Lower leg skin (tissue), 4 donors: Measurements from ENCODE around the gene FIGN. TPM values are rescaled to one million over a fixed set of nuclear protein-coding genes. Genes with fewer than 3 reads are reported as not detected.

Source experiments
- DNase-seq, 2 donors: peaks; one replicate each; pipeline ENCODE4 v3.0.0-alpha.2; 2019; ENCODE audit warnings: low spot score in 2 of 2
- H3K4me3 ChIP-seq: fragments of 200-600 bp; sonication (generic); 2 replicates; pipeline ENCODE4 v1.5.1; 2017; ENCODE audit warnings: mild to moderate bottlenecking, low read depth; ENCODE audit not compliant: poor library complexity, severe bottlenecking
- POLR2A ChIP-seq, 2 donors: fragments of 450-650 bp; IDR thresholded peaks; one replicate each; pipeline ENCODE4 v1.6.1; 2016 to 2017; ENCODE audit warnings: antibody characterized with exemption in 2 of 2, mild to moderate bottlenecking in 1 of 2, moderate library complexity in 1 of 2
- WGBS, 2 donors: methylation state at CpG; one replicate each; pipeline ENCODE4 v1.1.5; 2018; 5-methylcytosine and 5-hydroxymethylcytosine counted together
- intact Hi-C: fragments of 100-400 bp; cut with DNase I; formaldehyde crosslinking; loops from one replicate; pipeline ENCODE4 v1.15.0; 2023; ENCODE audit warnings: low total_unique reads
- total RNA-seq, 4 donors: library from RNA; depleted of rRNA; stranded (reverse); fragments of >200 nt; gene quantifications; one replicate each; pipeline ENCODE4 v1.1.0, GENCODE V29; 2016
- TF ChIP-seq, protein P1 (sequence below), 3 donors: fragments of 450-650 bp; IDR thresholded peaks; one replicate each; pipeline ENCODE4 v1.5.1; 2016; ENCODE audit warnings: antibody characterized with exemption in 3 of 3, mild to moderate bottlenecking in 3 of 3, moderate library complexity in 2 of 3

The FIGN gene
- total RNA-seq, 4 donors from 2014 or later, result 0.88 to 1.8 (median 1.1) TPM

DNA sequence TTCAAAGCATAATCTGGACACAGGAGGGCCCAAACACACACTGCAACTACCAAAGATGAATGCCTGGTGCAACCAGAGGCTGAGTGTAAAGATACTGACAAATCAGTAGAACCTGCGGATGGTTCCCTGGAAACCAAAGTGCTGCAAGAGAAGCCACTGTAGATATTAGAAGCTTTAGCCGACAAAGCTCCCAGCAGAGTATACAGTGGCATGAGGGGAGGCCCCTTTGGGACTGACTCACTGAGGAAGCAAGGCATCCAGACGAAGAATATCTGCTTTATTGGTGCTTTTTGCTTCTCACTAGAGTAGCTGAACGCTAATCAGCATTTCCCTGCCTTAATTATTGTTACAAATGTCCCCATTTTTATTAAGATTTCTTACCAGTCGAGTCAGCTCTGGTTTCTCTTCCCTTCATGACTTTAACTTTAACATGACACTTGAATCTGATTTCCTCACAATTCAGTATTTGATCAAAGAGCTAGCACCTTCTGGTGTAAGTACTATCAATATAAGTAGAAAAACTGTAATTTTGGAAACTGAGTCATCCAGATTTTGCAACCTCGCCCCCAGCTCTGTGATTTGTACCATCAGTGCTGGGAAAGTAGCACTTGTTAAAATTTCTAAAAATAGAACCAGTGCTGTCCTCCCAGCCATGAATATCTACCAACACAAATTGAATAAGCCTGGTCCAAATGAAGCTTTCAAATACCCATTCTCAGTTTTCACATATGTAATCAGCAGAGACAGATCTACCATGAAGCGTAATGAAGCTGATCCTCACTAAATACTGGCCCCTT is 34.2 kb downstream of the FIGN start:
- 65 to 86% methylated on average over 7 of the region's 7 CpGs for WGBS, 2 donors
- no peak overlapping the region for H3K4me3 ChIP-seq
- intact Hi-C loops, result no loop called here
- no peak for DNase-seq
- TF ChIP-seq, protein P1, sequence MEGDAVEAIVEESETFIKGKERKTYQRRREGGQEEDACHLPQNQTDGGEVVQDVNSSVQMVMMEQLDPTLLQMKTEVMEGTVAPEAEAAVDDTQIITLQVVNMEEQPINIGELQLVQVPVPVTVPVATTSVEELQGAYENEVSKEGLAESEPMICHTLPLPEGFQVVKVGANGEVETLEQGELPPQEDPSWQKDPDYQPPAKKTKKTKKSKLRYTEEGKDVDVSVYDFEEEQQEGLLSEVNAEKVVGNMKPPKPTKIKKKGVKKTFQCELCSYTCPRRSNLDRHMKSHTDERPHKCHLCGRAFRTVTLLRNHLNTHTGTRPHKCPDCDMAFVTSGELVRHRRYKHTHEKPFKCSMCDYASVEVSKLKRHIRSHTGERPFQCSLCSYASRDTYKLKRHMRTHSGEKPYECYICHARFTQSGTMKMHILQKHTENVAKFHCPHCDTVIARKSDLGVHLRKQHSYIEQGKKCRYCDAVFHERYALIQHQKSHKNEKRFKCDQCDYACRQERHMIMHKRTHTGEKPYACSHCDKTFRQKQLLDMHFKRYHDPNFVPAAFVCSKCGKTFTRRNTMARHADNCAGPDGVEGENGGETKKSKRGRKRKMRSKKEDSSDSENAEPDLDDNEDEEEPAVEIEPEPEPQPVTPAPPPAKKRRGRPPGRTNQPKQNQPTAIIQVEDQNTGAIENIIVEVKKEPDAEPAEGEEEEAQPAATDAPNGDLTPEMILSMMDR (IDR thresholded peaks at IDR 0.05), result no peak
- no peak for TF ChIP-seq POLR2A (IDR thresholded peaks at IDR 0.05)

DNA sequence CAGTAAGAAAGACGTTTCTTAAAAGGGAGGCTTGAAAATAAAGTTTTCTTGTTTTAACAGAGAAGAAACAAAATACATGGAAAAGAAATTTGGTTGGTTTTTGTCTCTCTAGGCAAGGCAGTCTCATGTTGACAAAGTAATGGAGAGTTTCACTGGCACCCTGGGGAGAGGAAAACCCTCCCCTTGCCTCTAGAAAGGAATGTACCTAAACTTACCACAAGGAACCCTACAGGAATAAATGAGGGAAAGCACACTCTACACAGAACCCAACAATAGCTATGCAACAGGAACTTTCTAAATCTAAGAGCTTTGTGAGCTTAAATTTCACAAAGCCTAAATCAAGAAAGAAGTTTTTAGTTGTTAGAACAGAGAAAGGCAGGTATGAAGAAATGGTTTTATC is 37.0 kb downstream of the FIGN start:
- WGBS, 2 donors, result 25 to 34% methylated on average over 1 of the region's 1 CpG
- no peak overlapping the region for H3K4me3 ChIP-seq
- no peak for DNase-seq
- TF ChIP-seq, protein P1 (IDR thresholded peaks at IDR 0.05), result no peak
- no peak for TF ChIP-seq POLR2A (IDR thresholded peaks at IDR 0.05)
- intact Hi-C loops, result no loop called here

DNA sequence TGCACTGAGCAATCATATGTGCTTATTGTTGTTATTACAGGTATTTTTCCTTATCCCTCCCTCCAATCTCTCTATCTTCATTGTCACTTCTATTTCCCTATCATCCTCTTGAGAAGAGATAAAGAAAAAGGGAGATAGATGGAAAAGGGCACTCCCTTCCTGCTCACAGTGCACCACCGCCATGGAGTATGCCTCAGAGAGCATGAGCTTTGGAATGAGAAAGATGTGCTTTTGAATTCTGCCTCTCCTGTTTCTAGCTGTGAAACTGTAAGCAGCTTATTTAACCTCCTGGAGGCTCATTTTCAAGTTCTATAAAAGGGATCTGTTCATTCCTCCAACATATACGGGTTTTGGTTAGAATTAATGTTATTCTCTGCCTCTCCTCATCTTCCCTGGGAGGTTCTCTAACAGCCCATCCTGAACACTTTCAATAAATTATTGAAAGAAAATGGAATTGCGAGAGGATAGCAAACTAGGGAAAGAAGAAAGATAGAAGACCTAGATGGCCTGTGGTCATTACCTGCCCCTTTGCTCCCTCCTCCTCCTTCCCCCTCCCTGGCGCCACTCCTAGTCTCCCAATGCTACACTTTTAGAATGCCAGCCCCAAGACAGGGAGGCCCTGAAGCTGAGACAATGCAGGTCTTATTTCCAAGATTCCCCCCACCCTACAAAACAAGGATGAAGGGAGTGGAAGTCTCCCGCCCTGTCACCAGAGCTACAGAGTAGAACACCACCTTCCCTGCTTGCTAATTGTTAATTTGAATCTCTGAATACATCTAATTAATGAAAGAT is 37.8 kb downstream of the FIGN start:
- no peak overlapping the region for H3K4me3 ChIP-seq
- intact Hi-C loops, result no loop called here
- no peak for TF ChIP-seq POLR2A (IDR thresholded peaks at IDR 0.05)
- TF ChIP-seq, protein P1 (IDR thresholded peaks at IDR 0.05), result no peak
- no peak for DNase-seq
- 79 to 88% methylated on average over 5 of the region's 5 CpGs for WGBS, 2 donors

DNA sequence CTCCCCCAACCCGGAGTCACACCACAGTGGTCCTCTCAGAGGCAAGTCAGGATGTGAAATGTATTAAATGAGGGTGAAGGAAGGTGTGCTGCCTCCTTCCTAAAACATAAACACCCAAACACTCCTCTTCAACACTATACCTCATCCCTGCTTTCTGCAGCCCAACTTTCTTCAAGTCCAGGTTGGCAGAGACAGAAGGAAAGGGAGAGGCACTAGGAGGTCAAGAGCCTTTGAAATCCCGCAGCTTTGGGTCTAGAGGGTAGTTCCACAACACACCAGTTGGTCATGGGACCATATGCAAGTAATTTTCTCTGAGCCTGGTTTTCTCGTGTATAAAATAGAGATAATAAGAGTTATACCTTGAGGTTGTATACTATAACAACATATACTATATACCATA is 38.4 kb downstream of the FIGN start:
- TF ChIP-seq, protein P1 (IDR thresholded peaks at IDR 0.05), result no peak
- TF ChIP-seq POLR2A (IDR thresholded peaks at IDR 0.05), result no peak
- WGBS, 2 donors, result 58 to 60% methylated on average over 3 of the region's 3 CpGs
- DNase-seq, result no peak
- no peak overlapping the region for H3K4me3 ChIP-seq
- intact Hi-C loops, result no loop called here

DNA sequence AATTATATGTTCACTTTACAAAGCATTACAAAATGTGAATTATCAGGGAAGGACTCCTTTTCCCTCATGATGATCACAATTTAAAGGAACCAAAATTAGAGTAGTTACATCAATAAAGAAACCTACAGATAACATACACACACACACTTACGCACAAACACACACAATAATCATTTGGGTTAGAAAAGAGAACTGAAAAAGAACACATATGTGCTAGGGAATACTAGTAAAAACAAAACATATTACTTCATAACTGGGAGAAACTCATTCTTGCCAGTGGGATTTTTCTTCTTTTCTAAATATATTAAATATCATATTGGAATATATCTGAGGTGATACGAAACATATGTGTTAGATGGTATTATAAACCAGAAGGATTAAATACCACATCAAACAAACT is 42.3 kb downstream of the FIGN start:
- WGBS, 2 donors, result 88 to 93% methylated on average over 2 of the region's 2 CpGs
- intact Hi-C loops, result no loop called here
- no peak for DNase-seq
- TF ChIP-seq POLR2A (IDR thresholded peaks at IDR 0.05), result no peak
- TF ChIP-seq, protein P1 (IDR thresholded peaks at IDR 0.05), result no peak
- H3K4me3 ChIP-seq, result no peak overlapping the region
